Right ventricle myocardium inferior (tissue), 1 donor: Measurements from ENCODE around the gene ADIPOR1. TPM values are rescaled to one million over a fixed set of nuclear protein-coding genes. Genes with fewer than 3 reads are reported as not detected.
"Not testable (repeated sequence)": the region's sequence is repeated elsewhere in the genome, so short reads cannot be mapped to it uniquely, and the experiment has no call there.

ENCODE experiments used
- ATAC-seq: fragments of 200-7000 bp; cut with Tn5 transposase; one replicate; pipeline ENCODE4 v1.9.1; 2020; ENCODE audit warnings: mild to moderate bottlenecking, moderate library complexity
- DNase-seq: peaks from one replicate; pipeline ENCODE4 v3.0.0; 2021; ENCODE audit errors: missing footprints
- intact Hi-C: fragments of 100-400 bp; cut with DNase I; formaldehyde crosslinking; loops from one replicate; pipeline ENCODE4 v1.11.0; 2022
- long read RNA-seq: library from polyadenylated mRNA; unstranded; transcript quantifications from one replicate; pipeline ENCODE4 v2.0.0, GENCODE V29; 2021
- total RNA-seq: library from RNA; stranded (reverse); fragmentation: NEBNext Ultra II Directional; extraction: Animal tissue kit (Norgen Biotek cat#: 25700); gene quantifications from one replicate; pipeline ENCODE4 v1.2.1, GENCODE V29; 2021
- donor health status: DM: no; HTN: yes; CAD: no; lungs with severe emphysema.

Gene ADIPOR1
- 85.8 TPM for total RNA-seq
- long read RNA-seq, transcript ADIPOR1-201 (8 exons, 2,177 nt) = major isoform, 97 of 135 reads
- long read RNA-seq, partial matches to known transcripts = 4 of 135 reads
- long read RNA-seq, other reads (novel, unspliced or antisense) = 32 of 135 reads

DNA sequence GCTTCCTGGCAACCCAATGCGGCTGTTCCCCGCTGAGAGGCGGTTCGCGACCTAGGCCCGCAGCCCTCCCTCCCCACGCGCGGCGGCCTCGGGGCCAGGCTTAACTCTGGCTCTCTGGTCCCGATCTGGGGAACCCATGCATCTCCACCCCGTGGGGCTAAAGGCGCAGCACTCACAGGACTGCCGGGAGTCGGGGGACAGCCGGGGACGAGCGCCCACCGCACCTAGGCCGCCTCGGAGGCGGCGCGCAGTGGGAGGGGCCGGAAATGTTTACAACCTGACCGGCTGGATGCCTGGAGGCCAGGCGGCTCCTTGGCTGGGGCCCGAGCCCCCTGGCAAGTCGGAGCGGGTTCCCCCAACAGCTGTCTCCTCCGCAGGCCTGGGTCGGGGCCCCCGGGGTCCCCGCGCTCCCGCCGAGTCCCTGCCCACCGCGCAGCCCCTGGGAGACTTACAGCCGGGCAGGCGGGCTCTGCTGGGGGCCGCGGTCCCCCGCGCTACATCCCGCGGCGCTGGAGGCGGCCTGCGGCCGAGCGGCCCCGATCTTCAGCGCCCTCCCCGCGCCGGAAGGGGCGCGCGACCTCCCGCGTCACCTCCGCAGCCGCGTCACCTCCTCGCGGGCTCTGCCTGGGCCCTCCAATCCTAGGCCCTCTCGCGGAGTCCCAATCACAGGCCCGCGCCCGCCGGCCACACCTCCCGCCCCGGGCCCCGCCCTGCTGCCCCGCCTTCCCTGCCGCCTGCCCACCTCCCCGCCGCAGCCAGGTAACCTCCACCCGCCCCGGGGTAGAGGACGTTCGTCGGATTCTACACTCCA, at the start of gene ADIPOR1:
Gene ADIPOR1 (minus strand): TSS at position 580 of the 811 bp plus-strand sequence. CDS start 7,242 bp downstream, outside the sequence.
- intact Hi-C loops = no loop called here
- ATAC-seq = peak; percentile 98
- DNase-seq = peak; percentile 96

DNA sequence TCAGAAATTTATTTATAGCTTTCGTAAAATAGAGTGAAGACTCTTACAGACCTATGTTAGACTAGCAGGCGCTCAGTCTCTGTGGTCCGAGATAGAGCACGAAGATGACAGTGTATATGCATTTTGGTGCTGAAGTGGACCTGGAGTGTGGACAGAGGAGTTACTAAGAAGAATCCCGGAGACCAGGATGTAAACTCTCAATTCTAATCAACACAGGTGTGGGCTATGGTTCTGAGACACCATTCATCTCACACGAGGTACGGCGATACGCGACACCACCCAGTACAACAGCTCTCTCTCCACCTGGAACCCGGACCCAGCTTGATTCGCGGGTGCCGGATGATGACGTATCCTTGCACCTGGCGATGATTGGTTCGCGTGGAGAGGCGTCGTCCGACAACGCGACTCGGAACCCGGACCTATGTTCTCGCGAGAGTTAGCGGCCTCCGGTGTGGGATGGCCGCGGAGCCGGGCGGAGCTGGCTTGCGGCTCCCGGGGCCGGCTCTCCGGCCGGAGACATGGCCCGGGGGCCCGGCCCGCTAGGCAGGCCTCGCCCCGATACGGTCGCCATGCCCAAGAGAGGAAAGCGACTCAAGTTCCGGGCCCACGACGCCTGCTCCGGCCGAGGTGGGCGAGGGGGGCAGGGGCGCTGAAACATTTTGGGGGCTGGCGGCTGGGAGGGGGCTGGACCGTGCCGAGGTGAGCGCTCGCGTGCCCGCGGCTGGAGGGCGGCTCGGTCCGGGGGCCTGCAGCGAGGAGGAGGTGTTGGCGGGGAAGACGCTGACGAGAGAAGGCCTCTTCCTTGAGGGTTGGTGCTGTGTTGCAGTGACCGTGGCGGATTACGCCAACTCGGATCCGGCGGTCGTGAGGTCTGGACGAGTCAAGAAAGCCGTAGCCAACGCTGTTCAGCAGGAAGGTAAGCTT, 49.1 kb upstream of the ADIPOR1 start, which contains the start of gene TMEM183A:
Gene TMEM183A (plus strand): TSS at position 427 of the 924 bp plus-strand sequence. CDS start 92 bp downstream, at position 519.
- peak; percentile 97 for ATAC-seq
- DNase-seq = peak; percentile 97
- intact Hi-C loops = loop anchor here (5.0 kb wide), 1 partner anchor 40 kb away; the partner anchor contains the start of gene CYB5R1

- DNase-seq, ATAC-seq: not testable (repeated sequence)
- intact Hi-C loops = loop anchor here (5.0 kb wide), 1 partner anchor 38 kb away; the partner anchor contains the start of gene CYB5R1
Observed at GRCh38 chr1:203005395-203006142, 47.5 kb upstream of the ADIPOR1 start.

DNA sequence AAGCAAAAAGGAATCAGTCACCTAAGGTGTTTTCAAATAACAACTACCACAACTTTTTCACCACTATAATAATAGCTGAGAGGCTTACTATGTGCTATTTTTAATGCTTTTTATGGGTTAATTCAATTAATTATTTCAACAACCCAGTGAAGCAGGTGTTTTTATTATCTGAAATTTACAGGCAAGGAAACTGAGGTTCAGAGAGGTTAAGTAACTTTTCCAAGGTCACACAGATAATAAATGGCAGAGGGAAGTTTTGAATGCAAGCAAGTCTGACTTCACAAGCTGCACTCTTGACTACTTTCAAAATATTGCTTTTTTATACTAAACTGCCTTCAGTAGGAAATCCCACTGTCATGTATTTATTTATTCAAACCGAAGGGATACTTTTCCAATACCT, 44.8 kb upstream of the ADIPOR1 start:
- ATAC-seq = no peak
- intact Hi-C loops = no loop called here

GRCh38 chr1:203001986-203002385, 43.9 kb upstream of the ADIPOR1 start:
- intact Hi-C loops = no loop called here
- no peak for ATAC-seq
- DNase-seq = no peak

More for the DNA sequence above, 44.8 kb upstream of the ADIPOR1 start:
- no peak for DNase-seq

- ATAC-seq (no peak), DNase-seq (no peak)
- intact Hi-C loops = no loop called here
Observed at GRCh38 chr1:203000217-203000944, 42.3 kb upstream of the ADIPOR1 start.

GRCh38 chr1:202998836-202999750, 41.0 kb upstream of the ADIPOR1 start:
- no peak for ATAC-seq
- intact Hi-C loops = loop anchor here (2.0 to 10.0 kb wide), 2 partner anchors 72 to 244 kb away; partner anchors contain the start of gene KLHL12
- no peak for DNase-seq

- ATAC-seq = no peak
Observed at GRCh38 chr1:202994756-202995155, 36.6 kb upstream of the ADIPOR1 start.

DNA sequence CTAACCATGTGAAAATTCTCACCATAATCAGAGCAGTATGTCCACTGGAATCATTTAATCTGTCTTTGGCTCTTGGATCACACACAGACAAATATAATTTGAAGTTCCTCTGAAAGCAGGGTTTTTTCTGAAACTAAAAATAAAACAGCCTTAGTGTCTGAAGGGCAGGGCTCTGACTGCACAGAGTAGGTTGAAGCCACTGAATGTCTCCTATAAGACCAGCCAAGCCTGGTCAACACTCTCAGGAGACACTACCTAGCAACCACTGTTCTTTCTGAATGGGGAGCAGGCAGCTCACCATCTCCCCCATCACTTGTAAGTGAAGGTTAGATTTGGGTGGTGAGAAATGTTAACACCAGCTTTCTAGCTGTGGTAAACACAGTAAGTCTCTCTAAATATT, 33.0 kb upstream of the ADIPOR1 start:
- intact Hi-C loops = loop anchor here (10.0 kb wide), 1 partner anchor 236 kb away; no protein-coding TSS in a partner anchor
- no peak for DNase-seq
- no peak for ATAC-seq

More at GRCh38 chr1:202994756-202995155, 36.6 kb upstream of the ADIPOR1 start:
- intact Hi-C loops = loop anchor here (10.0 kb wide), 1 partner anchor 240 kb away; no protein-coding TSS in a partner anchor
- DNase-seq = no peak

DNA sequence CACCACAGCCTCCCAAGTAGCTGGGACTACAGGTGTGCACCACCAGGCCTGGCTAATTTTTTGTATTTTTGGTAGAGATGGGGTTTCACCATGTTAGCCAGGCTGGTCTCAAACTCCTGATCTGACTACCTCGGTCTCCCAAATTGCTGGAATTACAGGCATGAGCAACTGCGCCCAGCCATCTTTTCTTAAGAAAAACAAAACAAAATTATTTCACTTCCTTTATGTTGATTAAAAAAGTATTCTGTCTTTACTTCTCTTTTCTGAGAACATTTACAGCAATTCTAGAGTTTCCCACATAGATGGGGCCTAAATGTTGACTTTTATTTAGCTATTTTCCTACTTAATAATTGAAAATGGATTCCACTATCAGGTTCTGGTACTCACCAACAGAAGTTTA, 31.8 kb upstream of the ADIPOR1 start:
- intact Hi-C loops = loop anchor here (10.0 kb wide), 1 partner anchor 235 kb away; no protein-coding TSS in a partner anchor
- no peak for ATAC-seq

DNA sequence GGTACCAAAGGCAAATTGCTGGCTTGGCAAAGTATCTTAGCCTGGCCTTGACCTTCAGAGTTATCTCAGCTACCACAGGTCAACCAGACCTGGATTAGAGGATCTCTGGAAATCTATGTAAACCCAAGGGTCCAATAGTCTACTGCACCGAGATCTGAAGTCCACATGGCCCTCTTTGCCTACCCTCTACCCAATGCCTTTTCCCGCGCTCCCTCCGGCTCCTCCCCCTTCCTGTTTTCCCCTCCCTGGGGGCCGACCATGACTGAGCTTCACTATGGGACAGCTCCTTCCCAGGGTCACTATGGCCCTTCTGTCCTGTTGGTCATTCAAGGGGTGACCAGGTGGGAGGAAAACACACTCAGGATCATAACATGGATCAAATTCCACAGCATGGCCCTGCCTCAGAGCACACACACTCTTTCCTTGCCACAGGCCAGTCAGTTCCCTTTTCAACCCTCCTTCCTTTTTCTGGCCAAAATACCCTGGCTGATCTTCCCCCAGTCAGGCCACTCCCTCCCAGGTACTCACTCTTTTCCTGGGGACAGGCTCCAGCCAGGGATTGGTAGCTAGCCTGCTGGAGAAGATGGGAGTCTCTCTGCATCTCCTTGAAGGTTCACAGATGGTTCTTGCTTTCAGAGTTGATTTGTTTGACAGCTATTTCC, 29.9 kb upstream of the ADIPOR1 start:
- intact Hi-C loops = no loop called here
- DNase-seq (no peak), ATAC-seq (no peak)

More for the DNA sequence above, 31.8 kb upstream of the ADIPOR1 start:
- no peak for DNase-seq

DNA sequence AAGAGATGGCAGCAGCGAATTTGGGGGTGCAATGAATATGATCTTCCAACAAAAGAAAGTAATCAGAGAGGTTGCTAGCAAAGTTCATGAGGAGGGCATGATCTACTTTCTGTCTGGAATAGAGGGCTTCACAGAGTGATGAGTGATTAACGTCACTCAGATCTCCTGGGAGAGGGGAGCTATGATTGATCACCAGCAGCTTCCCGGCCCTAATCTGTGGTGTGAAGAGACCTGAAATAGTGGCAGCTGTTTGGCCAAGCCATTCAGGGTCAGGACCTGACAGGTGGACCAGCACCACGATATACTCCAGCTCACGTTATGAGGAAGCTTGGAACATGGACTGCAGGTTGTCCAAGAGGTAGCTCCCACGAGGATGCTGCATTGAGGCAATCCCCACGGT, 29.1 kb upstream of the ADIPOR1 start:
- no peak for DNase-seq
- intact Hi-C loops = no loop called here
- no peak for ATAC-seq

- intact Hi-C loops, ATAC-seq, DNase-seq: not testable (repeated sequence)
Observed at GRCh38 chr1:202986120-202986519, 28.0 kb upstream of the ADIPOR1 start.

DNA sequence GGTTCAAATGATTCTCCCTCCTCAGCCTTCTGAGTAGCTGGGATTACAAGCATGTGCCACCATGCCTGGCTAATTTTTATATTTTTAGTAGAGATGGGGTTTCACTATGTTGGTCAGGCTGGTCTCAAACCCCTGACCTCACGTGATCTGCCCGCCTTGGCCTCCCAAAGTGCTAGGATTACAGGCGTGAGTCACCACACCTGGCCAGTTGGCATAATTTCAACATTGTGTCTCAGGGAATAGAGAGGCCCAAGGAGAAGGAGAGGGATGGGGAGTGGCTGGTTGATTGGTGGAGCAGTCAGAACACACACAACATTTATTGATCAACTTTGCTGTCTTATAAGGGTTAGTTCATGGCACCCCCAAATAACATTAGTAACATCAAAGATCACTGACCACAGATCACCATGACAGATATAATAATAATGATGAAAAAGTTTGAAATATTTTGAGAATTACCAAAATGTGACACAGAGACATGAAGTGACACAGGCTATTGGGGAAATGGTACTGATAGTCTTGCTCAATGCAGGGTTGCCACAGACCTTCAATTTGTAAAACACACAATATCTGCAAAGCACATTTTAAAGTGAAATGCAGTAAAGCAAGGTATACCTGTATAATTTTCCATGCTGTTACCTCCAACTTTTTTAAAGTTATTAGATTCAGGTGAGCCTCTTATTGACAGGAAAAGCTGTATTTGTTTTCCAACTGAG, 24.8 kb upstream of the ADIPOR1 start:
- DNase-seq = no peak
- intact Hi-C loops = no loop called here
- ATAC-seq = no peak

DNA sequence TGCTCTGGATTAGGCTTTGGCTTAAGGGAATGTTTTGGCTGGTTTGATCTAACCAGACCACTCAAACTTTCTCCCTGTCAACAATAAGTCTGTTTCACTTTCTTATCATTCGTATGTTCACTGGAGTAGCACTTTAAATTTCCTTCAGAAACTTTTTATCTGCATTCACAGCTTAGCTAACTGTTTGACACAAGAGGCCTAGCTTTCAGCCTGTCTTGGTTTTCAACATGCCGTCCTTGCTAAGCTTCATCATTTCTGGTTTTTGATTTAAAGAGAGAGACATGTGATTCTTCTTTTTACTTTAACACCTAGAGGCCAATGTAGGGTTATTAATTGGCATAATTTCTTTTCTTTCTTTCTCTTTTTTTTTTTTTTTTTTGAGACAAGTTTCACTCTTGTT, 23.8 kb upstream of the ADIPOR1 start:
- DNase-seq (no peak), ATAC-seq (no peak)
- intact Hi-C loops = no loop called here
